Progenitor cell of endocrine pancreas (in vitro differentiated cells): ENCODE measurements around the gene USP15. TPM values are rescaled to one million over a fixed set of nuclear protein-coding genes. Genes with fewer than 3 reads are reported as not detected.

Experiments used
- DNase-seq: peaks from one replicate; pipeline ENCODE4 v3.0.0; 2021; ENCODE audit warnings: low spot score; ENCODE audit not compliant: unreplicated experiment
- H3K27ac Mint-ChIP-seq: 2 replicates; pipeline ENCODE4 v1.8.0; 2021; ENCODE audit warnings: mild to moderate bottlenecking, moderate library complexity, mixed read lengths
- H3K27me3 Mint-ChIP-seq: 2 replicates; pipeline ENCODE4 v1.8.0; 2021; ENCODE audit warnings: mixed read lengths
- H3K36me3 Mint-ChIP-seq: 2 replicates; pipeline ENCODE4 v1.8.0; 2022; ENCODE audit warnings: mixed read lengths; ENCODE audit not compliant: insufficient read depth
- H3K4me1 Mint-ChIP-seq: 2 replicates; pipeline ENCODE4 v1.8.0; 2021; ENCODE audit warnings: low read depth, mixed read lengths
- H3K4me3 Mint-ChIP-seq: 2 replicates; pipeline ENCODE4 v1.8.0; 2021; ENCODE audit warnings: low read depth, mild to moderate bottlenecking, moderate library complexity, mixed read lengths
- H3K9me3 Mint-ChIP-seq: 2 replicates; pipeline ENCODE4 v1.8.0; 2021; ENCODE audit warnings: low read depth, mixed read lengths
- total RNA-seq: library from RNA; stranded (reverse); gene quantifications from 2 replicates; pipeline ENCODE4 v1.2.1, GENCODE V29; 2021
- TF ChIP-seq, protein P1 (sequence below): fragments of 200-600 bp; sonication (generic); IDR thresholded peaks from one replicate; pipeline ENCODE4 v1.5.0; 2021; ENCODE audit warnings: antibody characterized with exemption, mild to moderate bottlenecking; ENCODE audit not compliant: unreplicated experiment

Gene USP15
- total RNA-seq, 1 donor from 2014 or later = 43.3 TPM

DNA sequence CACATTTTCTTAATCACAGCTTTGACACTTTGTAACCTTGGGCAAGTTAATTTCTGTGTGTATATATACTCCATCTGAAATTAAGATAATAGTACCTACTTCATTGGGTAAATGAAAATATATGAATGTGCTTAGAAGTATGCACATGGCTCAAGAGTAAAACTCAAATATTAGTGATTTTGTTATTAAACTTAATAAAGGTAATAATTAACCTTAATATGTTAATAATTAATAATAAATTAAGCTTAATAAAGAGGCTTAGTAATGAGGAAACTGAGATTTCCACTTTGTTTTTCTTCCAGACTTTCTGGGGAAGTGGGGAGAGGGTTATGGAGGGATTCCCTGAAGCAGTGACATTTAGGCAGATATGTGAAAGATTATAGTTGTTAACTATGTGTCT lies 19.8 kb downstream of the USP15 start:
- no peak overlapping the region for H3K27ac Mint-ChIP-seq
- H3K9me3 Mint-ChIP-seq = peaks cover 3% of the 10 kb centered on the region
- no peaks in the 10 kb centered on the region for H3K36me3 Mint-ChIP-seq
- H3K27me3 Mint-ChIP-seq = no peaks in the 10 kb centered on the region
- no peak for DNase-seq
- no peak overlapping the region for H3K4me3 Mint-ChIP-seq
- peaks cover 2% of the 10 kb centered on the region for H3K4me1 Mint-ChIP-seq
- TF ChIP-seq, protein P1, sequence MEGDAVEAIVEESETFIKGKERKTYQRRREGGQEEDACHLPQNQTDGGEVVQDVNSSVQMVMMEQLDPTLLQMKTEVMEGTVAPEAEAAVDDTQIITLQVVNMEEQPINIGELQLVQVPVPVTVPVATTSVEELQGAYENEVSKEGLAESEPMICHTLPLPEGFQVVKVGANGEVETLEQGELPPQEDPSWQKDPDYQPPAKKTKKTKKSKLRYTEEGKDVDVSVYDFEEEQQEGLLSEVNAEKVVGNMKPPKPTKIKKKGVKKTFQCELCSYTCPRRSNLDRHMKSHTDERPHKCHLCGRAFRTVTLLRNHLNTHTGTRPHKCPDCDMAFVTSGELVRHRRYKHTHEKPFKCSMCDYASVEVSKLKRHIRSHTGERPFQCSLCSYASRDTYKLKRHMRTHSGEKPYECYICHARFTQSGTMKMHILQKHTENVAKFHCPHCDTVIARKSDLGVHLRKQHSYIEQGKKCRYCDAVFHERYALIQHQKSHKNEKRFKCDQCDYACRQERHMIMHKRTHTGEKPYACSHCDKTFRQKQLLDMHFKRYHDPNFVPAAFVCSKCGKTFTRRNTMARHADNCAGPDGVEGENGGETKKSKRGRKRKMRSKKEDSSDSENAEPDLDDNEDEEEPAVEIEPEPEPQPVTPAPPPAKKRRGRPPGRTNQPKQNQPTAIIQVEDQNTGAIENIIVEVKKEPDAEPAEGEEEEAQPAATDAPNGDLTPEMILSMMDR = no peak

DNA sequence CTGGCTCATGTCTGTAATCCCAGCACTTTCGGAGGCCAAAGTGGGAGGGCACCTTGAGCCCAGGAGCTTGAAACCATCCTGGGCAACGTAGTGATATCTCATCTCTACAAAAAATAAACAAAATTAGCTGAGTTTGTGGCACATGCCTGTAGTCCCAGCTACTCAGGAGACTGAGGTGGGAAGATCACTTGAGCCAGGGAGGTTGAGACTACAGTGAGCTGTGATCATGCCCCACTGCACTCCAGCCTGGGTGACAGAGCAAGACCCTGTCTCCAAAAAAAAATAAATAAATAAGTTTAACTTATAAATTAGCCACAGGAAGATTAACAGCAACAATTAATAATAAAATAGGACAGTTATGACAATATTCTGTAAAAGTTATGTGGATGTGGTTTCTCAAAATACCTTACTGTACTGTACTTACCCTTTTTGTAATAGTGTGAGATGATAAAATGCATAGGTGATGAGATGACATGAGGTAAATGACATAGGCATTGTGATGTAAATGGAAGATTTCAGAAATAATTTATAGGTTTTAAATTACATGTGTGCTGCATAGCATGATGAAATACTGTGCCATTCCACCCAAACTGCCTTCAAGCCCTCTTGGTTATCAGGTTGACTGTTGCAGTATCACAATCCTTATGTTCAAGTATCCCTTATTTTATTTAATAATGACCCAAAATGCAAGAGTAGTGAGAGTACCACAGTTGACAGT lies 22.0 kb downstream of the USP15 start:
- Mint-ChIP-seq H3K9me3 (peaks cover 12% of the 10 kb centered on the region), H3K4me1 (peaks cover 2% of the 10 kb centered on the region), H3K27ac (no peak overlapping the region), H3K36me3 (peaks cover 6% of the 10 kb centered on the region), H3K27me3 (no peaks in the 10 kb centered on the region), H3K4me3 (no peak overlapping the region)
- DNase-seq = no peak
- TF ChIP-seq, protein P1 = no peak

DNA sequence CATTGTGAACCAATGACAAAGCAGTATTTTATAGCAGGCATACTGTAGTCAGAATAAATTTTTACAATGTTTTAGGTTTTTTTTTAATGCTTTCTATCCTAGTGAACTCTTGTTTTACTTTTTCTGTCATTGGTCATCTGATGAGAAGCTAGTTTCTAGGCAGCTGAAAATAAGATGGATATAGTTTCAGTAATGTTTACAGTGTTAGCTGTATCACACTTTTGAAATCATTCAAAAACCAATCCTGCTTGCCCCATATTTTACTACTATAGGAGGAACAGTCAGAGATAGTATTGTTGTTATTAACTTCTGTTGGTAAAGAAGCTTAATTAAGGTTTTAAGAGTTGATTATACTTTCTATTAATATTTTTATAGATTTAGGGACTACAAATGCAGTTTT lies 24.5 kb downstream of the USP15 start:
- peaks cover 29% of the 10 kb centered on the region for H3K9me3 Mint-ChIP-seq
- TF ChIP-seq, protein P1 = no peak

DNA sequence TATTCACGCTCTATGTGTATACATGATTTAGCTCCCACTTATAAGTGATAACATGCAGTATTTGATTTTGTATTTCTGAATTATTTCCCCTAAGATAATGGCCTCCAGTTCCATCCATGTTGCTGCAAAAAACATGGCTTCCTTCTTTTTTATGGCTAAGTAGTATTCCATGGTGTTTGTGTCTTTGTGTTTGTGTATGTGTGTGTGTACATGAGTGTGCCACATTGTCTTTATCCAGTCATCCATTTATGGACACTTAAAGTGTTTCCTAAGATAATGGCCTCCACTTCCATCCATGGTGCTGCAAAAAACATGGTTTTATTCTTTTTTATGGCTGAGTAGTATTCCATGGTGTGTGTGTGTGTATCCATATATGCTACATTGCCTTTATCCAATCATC lies 25.1 kb downstream of the USP15 start:
- peaks cover 31% of the 10 kb centered on the region for H3K9me3 Mint-ChIP-seq
- peaks cover 5% of the 10 kb centered on the region for H3K4me1 Mint-ChIP-seq
- no peak overlapping the region for H3K27ac Mint-ChIP-seq
- H3K4me3 Mint-ChIP-seq = no peak overlapping the region
- H3K36me3 Mint-ChIP-seq = peaks cover 18% of the 10 kb centered on the region
- TF ChIP-seq, protein P1 = no peak
- H3K27me3 Mint-ChIP-seq = no peaks in the 10 kb centered on the region
- no peak for DNase-seq

More for the DNA sequence above, 24.5 kb downstream of the USP15 start:
- Mint-ChIP-seq H3K36me3 (peaks cover 17% of the 10 kb centered on the region), H3K27ac (no peak overlapping the region), H3K4me3 (no peak overlapping the region), H3K4me1 (peaks cover 5% of the 10 kb centered on the region), H3K27me3 (no peaks in the 10 kb centered on the region)
- no peak for DNase-seq

DNA sequence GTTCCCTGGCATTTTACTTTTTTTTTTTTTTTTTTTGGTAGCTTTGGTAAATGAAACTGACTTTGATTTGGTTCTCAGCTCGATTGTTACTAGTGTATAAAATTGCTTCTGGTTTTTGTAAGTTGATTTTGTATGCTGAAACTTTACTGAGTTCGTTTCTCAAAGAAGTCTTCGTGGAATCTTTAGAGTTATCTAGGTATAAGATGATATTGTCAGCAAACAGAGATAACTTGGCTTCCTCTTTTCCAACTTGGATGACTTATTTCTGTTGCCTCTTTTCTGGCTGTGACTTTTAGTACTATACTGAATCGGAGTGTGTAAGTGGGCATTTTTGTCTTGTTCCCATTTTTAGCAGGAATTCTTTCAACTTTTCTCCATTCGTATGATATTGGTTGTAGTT lies 28.1 kb downstream of the USP15 start:
- Mint-ChIP-seq H3K27me3 (no peaks in the 10 kb centered on the region), H3K4me1 (peaks cover 4% of the 10 kb centered on the region), H3K9me3 (peaks cover 37% of the 10 kb centered on the region), H3K36me3 (peaks cover 21% of the 10 kb centered on the region), H3K4me3 (no peak overlapping the region), H3K27ac (no peak overlapping the region)
- TF ChIP-seq, protein P1 = no peak
- no peak for DNase-seq
